Measurements from ENCODE around the gene KHDC4.
"Not testable (repeated sequence)": the region's sequence is repeated elsewhere in the genome, so short reads cannot be mapped to it uniquely, and the experiment has no call there.

Gene KHDC4

DNA sequence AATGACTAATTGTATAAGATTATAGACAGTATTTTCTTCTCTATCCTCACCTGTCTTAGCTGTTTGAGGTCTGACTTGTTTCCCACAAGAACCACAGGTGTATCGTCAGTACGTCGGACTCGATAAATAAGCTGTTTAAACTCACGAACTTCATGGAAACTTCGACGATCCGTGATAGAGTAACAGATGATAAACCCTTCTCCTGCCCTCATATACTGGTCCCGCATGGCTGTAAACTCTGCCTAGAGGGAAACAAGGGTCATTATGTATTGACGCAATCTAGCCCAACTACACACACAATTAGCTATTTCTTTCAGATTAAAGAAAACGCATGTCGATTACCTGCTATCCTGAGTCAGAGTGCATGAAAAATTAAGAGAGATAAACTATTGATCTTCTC, 30.0 kb downstream of the KHDC4 start:
- H3K4me3 ChIP-seq (ENCODE audit: low read depth, low read length) = no peak overlapping the region
- DNase-seq (ENCODE audit: low read depth) = no peak
- TF ChIP-seq, protein P1, sequence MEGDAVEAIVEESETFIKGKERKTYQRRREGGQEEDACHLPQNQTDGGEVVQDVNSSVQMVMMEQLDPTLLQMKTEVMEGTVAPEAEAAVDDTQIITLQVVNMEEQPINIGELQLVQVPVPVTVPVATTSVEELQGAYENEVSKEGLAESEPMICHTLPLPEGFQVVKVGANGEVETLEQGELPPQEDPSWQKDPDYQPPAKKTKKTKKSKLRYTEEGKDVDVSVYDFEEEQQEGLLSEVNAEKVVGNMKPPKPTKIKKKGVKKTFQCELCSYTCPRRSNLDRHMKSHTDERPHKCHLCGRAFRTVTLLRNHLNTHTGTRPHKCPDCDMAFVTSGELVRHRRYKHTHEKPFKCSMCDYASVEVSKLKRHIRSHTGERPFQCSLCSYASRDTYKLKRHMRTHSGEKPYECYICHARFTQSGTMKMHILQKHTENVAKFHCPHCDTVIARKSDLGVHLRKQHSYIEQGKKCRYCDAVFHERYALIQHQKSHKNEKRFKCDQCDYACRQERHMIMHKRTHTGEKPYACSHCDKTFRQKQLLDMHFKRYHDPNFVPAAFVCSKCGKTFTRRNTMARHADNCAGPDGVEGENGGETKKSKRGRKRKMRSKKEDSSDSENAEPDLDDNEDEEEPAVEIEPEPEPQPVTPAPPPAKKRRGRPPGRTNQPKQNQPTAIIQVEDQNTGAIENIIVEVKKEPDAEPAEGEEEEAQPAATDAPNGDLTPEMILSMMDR (IDR thresholded peaks at IDR 0.05; ENCODE audit: control insufficient read depth, extremely low read depth, insufficient read depth) = no peak

DNA sequence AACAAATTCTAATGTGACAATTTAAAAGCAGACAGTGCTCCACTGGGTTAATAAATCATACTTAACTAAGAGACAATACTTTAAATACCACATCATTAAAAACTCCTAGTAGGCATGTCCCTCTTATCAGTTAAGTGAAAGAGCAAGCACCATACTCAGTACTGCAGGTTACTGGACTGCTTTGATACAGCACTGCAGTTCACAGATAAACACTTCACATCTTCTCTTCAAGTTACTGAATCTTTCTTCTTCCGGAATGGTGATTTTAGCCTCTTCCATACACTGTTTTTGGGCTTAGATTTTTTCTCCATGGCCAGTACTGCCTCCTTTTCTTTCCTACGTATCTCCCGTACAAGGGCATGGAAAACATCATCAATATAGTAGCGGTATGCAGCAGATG, 34.1 kb downstream of the KHDC4 start:
- TF ChIP-seq, protein P1 (IDR thresholded peaks at IDR 0.05; ENCODE audit: control insufficient read depth, extremely low read depth, insufficient read depth) = no peak
- no peak for DNase-seq (ENCODE audit: low read depth)
- H3K4me3 ChIP-seq (ENCODE audit: low read depth, low read length) = no peak overlapping the region

- TF ChIP-seq, protein P1 (IDR thresholded peaks at IDR 0.05; ENCODE audit: control insufficient read depth, extremely low read depth, insufficient read depth) = no peak
- no peak overlapping the region for H3K4me3 ChIP-seq (ENCODE audit: low read depth, low read length)
- no peak for DNase-seq (ENCODE audit: low read depth)
Observed at GRCh38 chr1:155899683-155900082, 34.5 kb downstream of the KHDC4 start.

- TF ChIP-seq, protein P1 (IDR thresholded peaks at IDR 0.05; ENCODE audit: control insufficient read depth, extremely low read depth, insufficient read depth) = no peak
- H3K4me3 ChIP-seq (ENCODE audit: low read depth, low read length) = no peak overlapping the region
- no peak for DNase-seq (ENCODE audit: low read depth)
Observed at GRCh38 chr1:155898888-155899287, 35.3 kb downstream of the KHDC4 start.

DNA sequence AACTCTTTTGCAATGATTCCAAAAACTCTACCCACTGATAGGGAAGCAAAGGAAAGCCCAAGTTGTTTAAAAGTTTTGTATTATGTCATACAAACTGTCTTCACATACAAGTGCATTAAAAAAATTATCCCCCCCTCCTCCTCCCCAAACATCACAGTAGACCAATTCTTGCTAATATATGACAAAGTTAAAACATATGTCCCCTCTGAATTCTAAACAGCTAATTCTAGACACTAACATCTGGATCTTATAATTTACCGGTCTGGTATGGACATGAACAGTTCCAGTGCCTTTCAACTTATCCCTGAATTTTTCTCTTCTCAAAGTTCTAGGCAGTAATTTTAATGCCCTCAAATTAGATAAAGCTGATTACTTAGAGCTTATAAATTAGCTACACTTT, 36.5 kb downstream of the KHDC4 start:
- DNase-seq (ENCODE audit: low read depth) = no peak
- TF ChIP-seq, protein P1 (IDR thresholded peaks at IDR 0.05; ENCODE audit: control insufficient read depth, extremely low read depth, insufficient read depth) = no peak
- H3K4me3 ChIP-seq (ENCODE audit: low read depth, low read length) = no peak overlapping the region

DNA sequence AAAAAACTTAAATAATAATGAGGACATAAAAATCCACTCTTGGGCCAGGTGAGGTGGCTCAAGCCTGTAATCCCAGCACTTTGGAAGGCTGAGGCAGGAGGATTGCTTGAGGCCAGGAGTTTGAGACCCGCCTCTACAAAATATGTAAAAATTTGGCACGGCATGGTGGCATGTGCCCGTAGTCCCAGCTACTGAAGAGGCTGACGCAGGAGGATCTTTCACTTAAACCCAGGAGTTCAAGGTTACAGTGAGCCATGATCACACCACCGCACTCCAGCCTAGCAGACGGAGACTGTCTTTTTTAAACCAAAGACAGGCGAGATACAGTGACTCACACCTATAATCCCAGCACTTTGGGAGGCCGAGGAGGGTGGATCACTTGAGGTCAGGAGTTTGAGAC, 37.7 kb downstream of the KHDC4 start:
- not testable (repeated sequence) for DNase-seq (ENCODE audit: low read depth); H3K4me3 ChIP-seq (ENCODE audit: low read depth, low read length)

DNA sequence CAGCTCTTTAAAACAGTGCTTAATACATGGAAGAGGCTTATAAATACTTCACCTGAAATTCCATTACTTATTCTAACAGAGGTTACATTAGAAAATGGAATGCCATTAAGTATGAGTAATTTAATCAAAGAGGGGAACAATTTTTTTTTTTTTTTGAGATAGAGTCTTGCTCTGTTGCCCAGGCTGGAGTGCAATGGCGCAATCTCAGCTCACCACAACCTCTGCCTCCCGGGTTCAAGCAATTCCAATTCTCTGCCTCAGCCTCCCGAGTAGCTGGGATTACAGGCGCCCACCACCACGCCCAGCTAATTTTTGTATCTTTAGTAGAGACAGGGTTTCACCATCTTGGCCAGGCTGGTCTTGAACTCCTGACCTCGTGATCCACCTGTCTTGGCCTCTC, 38.6 kb downstream of the KHDC4 start:
- DNase-seq (ENCODE audit: low read depth); H3K4me3 ChIP-seq (ENCODE audit: low read depth, low read length): not testable (repeated sequence)

DNA sequence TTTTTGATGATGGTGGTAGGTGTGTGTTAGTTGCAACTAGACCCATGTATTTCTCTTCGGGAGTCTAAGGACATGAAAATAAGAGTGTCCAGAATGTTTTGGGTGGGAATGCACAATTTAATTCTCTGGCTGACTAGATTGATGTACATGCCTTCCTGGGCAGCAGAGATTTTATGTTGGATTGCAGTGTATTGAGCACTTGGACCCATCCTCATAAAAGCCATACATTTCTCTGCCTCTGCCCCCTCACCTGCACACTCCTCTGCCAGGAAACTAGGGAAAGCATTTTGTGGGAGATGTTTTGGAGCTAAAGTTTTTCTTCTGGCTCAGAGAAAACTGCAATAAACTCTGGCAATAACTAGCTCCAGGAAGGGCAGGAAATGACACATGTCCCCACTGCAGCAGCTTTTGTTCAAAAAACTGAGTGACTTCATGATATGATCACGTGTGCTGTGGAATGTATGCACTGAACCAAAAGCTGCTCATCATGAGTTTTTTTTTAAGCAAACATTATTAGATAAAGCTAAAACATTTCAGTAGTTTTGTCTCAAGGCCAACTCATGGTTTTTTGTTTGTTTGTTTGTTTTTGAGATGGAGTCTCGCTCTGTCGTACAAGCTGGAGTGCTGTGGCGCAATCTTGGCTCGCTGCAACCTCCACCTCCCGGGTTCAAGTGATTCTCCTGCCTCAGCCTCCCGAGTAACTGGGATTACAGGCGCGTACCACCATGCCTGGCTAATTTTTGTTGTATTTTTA, 40.6 kb downstream of the KHDC4 start:
- no peak for DNase-seq (ENCODE audit: low read depth)
- no peak overlapping the region for H3K4me3 ChIP-seq (ENCODE audit: low read depth, low read length)
- TF ChIP-seq, protein P1 (IDR thresholded peaks at IDR 0.05; ENCODE audit: control insufficient read depth, extremely low read depth, insufficient read depth) = no peak

Data from LNCaP clone FGC (cell line).